Measurements from ENCODE around the gene FAM168A.
"Not testable (repeated sequence)": the region's sequence is repeated elsewhere in the genome, so short reads cannot be mapped to it uniquely, and the experiment has no call there.

The FAM168A gene

DNA sequence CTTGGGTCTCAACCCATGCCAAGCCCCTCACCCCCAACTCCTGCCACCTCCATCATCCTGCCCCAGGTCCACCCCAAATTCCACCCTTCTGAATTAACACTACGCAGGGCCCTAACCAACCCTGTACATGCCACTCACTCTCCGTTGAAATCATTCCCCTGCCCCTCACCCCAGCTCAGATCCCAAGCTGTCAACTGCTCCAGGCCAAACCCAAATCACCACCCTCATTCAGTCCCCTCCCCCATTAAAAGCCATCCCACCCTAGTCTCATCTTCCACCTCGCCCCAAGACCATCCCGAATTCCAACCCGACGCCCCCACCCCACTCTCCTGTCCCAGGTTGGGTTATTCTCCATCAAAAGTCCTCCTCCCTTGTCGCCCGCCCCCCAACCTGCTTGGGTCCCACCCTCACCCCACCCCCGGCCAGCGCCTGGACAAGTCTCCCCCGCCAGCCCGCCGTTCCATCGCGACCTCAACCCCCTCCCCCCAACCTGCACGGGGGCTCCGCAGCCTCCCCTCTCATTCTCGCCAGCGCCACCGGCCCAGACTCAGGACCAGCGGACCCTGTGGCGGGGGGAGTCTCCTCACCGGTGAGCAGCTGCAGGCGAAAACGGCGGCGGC, 466 bp downstream of the FAM168A start:
- in situ Hi-C loops (cut with HindIII; ENCODE audit: low sequenced_read_pairs) = no loop called here

DNA sequence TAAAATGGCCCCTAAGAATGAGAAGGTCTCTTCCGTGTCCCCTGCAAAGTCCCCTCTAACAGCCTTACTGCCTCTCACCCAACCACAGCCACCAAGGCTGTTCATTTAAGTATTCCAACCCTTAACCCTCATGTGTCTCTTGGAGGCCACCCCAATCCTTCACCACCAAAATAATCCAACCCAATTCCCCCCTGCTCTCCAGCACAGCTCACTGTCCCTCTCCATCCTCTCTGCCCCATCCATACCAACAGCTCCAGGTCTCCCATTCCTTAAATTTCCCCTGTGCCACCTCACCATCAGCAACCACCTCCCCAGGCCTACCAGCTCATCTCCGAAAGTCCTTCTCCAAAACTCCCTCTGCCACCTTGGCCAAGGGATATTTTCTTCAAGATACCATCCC, 1.4 kb downstream of the FAM168A start:
- in situ Hi-C loops (cut with HindIII; ENCODE audit: low sequenced_read_pairs) = no loop called here

DNA sequence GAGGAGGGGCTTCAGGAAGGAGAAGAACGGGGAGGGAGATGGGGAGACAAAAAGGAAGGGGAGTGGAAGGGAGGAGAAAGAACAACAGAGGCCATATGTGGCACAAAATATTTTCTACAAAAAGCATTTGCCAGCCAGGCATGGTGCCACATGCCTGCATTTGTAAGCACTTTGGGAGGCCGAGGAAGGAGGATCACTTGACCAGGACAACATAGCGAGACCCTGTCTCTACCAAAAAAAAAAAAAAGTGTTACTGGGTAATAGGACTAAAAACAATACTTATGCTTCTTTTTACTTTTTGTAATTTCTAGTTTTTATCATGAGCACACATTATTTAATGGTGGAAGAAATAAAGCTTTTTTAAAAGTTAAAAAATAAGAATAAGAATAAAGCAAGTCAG, 5.3 kb downstream of the FAM168A start:
- in situ Hi-C loops (cut with HindIII; ENCODE audit: low sequenced_read_pairs) = no loop called here

DNA sequence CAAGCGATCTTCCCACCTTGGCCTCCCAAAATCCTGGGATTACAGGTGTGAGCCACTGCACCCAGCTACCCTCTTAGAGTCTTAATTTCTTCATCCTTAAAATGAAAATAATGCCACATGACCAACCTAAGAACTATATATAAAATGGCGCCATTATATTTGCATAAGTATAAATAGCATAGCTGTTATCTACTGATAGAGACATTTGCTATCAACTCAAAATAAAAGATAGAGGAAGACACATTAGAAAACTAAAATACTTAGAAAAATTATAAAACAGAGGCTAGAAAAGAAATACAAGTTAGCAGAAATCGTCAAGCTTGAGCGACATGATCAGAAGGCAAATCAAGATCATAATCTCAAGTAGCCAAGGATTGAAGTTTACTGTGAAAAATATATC, 6.2 kb downstream of the FAM168A start:
- in situ Hi-C loops (cut with HindIII; ENCODE audit: low sequenced_read_pairs) = no loop called here

DNA sequence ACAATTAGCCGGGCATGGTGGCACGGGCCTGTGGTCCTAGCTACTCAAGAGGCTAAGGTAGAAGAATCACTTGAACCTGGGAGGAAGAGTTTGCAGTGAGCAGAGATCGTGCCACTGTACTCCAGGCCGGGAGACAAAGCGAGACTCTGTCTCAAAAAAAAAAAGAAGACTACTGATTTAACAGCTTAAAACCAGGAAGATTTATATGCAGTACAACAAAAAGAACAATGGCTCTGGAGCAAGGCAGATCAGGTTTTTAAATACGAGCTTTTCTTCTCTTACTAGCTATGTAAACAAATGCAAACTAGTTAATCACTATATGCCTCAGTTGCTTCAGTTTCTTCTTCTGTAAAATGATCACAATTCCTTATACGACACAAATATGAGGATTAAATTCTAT, 6.9 kb downstream of the FAM168A start:
- in situ Hi-C loops (cut with HindIII; ENCODE audit: low sequenced_read_pairs) = no loop called here

DNA sequence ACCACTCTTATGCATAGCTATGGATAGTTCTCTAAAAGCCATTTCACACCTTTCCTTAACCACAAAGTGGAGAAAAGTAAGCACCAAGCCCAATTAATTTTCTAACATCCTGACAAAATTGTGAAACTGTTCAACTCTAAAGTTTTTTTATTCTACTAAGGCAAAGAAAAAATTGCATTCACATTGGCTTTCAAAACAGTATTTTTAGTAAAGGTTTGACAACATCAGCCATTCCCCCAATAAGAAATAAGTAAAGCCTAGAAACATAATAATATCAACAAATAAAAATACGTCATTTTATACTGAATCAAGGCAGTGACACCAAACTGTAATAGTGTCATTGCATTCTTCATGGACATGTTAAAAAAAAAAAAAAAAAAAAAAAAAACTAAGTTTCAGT, 11.1 kb downstream of the FAM168A start:
- in situ Hi-C loops (cut with HindIII; ENCODE audit: low sequenced_read_pairs) = no loop called here

DNA sequence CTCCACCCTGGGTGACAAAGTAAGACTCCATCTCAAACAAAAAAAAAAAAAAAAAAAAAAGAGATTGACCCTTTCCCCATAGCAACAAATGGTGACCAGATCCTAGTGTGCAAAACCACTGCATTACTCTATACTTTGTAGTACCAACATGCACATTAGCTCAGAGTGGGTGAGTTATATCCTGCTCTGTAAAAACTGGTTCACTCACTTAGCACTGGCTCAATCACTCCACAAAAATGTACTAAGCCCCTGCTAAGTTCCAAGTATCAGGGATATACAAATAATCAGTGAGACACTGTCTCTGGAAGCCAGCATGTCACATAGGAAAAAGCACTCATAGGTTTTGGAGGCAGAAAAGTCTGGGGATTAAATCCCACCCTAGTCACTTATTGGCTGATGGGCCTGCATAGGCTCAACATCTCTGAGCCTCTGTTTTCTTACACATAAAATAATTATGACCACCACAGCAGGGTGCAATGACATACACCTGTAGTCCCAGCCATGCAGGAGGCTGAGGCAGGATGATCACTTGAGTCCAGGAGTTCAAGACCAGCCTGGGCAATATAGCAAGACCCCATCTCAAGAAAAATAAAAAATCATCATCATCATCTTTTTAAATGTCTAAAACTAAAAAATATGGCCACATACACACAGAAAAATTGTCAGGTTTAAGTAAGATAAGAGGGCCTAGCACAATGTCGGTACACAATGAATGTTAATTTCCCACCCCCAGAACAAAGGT, 11.9 kb downstream of the FAM168A start:
- in situ Hi-C loops (cut with HindIII; ENCODE audit: low sequenced_read_pairs) = no loop called here

DNA sequence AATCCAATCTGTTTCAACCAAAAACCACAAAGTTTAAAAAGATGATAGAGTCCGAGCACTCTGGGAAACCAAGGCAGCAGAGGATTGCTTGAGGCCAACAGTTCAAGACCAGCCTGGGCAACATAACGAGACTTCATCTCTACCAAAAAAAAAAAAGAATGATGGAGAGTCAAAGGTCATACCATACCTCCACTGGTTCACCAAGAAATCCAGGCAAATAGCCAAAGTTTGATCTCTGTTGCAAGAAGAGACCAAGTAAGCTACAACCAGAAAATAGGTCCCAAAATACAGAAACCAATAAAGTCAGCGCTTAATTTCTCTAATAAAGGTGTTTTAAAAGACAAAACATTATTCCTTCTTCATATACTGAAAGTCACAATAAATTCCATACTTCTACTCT, 13.1 kb downstream of the FAM168A start:
- in situ Hi-C loops (cut with HindIII; ENCODE audit: low sequenced_read_pairs) = no loop called here

DNA sequence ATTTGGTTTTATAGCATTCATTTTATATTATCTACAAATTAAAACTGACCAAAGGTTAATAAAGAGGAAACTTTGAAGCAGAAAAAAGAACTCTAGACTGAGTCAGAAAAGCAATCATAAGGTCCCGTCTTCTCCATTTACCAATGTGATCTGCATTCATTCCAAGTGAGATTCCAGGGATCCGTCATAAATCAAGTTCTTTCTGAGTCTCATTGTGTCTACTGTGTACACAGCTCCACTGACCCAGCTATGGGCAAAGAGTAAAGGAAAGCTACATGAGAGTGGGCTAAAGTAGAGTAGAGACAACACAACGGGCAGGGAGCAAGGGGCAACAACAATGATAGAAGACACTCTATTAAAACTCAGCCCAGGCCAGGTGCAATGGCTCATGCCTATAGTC, 15.3 kb downstream of the FAM168A start:
- in situ Hi-C loops (cut with HindIII; ENCODE audit: low sequenced_read_pairs) = no loop called here

DNA sequence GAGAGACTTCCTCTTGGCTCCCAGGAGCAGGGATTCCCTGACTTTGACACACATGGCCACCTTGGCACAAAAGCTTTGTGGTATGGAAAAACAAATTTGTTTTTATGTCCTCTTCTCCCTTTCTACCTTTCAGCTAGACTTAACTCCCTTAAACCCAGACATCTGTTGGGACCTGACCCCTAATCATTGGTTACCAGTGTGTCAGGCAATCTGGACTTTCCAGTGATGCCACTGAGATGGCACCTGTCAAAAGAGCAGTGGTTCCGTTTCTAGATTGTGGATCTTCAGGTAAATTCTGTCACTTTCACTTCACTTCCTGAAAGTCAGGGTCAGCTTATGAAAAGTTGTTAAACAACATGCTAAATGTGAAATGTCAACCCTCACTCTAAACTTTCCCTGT, 17.2 kb downstream of the FAM168A start:
- in situ Hi-C loops (cut with HindIII; ENCODE audit: low sequenced_read_pairs) = not testable (repeated sequence)

DNA sequence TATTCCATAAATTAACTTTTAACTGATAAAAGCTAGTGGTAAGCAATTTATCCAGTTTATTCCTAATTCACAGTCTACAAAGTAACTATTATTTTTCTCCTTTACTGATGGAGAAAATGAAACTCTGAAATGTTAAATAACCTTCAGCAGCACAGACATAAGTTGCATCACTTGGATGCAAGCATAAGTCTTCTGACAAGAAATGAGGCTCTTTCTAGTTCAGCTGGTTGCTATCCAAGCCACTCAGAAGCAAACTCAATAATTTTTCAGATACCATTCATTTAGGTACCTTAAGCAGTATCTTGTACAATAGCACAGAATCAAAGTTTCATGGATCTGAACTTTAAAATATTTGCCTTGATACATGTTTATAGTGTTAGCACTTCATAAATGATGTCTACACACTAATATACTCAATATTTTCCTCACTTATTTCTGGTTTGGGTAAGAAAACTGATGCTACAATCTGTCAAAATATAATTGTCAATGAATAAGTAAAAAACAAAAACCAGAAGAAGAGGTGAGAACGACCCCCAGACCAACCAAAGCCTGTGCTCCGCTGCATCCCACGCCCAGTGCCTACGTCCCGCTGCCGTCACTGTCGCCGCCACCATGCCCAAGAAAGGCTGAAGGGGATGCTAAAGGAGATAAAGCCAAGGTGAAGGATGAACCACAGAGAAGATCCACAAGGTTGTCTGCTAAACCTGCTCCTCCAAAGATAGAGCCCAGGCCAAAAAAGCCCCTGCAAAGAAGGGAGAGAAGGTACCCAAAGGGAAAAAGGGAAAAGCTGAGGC, 18.1 kb downstream of the FAM168A start:
- in situ Hi-C loops (cut with HindIII; ENCODE audit: low sequenced_read_pairs) = no loop called here

DNA sequence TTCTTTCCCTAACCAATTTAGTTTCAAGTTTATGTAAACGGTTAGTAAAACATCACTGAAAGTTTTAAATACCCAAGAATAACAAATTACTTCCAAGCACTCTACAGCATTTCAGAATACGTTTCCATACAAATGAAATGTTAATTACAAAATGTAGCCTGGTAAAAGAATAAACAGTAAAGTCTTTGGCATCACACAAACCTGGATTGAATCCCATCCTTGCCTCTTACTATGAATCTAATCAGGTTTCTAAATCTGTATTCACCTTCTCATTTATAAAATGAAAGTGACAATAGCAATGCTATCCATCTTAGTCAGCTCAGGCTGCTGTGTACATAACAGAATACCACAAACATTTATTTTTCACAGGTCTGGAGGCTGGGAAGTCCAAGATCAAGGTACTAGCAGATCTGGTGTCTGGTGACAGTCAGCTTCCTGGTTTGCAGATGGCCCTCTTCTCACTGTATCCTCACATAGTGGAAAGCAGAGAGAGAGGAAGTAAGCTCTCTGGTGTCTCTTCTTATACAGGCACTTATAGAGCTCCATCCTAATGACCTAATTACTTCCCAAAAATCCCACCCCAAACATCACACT, 19.2 kb downstream of the FAM168A start:
- in situ Hi-C loops (cut with HindIII; ENCODE audit: low sequenced_read_pairs) = no loop called here

DNA sequence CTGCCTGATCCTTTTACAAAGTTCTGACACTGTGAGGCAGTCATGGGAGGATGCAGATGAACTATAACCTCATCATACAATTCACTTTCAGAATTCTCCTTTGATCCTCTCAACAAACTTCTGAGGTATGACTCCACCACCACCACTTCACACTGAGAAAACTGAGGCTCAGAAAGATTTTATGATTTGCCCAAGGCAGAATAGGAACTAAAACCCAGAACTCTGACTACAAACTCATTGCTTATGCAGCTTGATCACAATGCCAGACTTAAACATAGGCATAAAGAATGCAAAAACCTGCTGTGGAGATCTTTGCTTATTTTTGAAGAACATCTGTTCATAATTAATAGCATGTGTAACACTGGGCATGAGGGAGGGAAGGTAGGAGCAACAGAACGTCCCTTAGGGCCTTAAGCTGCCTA, 20.4 kb downstream of the FAM168A start:
- in situ Hi-C loops (cut with HindIII; ENCODE audit: low sequenced_read_pairs) = no loop called here

DNA sequence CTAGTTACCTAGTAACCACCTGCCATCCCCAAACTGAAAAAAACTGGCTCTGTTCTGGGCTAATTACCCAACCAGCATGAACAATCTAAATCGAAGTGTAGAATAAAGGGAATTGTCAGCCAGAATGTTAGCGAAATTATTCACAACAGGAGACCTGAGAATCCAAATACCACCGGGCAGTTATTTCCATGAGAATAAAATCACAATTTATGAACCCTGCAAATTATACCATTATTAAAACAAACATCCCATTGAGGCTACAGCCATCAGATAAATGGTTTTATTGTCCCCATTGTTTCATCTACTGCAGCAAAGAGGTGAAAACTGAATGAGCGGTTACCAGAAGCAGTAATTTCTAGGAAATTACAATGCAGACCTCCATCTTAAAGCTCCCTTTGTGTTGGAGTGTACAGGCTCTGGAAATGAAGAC, 21.7 kb downstream of the FAM168A start:
- in situ Hi-C loops (cut with HindIII; ENCODE audit: low sequenced_read_pairs) = no loop called here

DNA sequence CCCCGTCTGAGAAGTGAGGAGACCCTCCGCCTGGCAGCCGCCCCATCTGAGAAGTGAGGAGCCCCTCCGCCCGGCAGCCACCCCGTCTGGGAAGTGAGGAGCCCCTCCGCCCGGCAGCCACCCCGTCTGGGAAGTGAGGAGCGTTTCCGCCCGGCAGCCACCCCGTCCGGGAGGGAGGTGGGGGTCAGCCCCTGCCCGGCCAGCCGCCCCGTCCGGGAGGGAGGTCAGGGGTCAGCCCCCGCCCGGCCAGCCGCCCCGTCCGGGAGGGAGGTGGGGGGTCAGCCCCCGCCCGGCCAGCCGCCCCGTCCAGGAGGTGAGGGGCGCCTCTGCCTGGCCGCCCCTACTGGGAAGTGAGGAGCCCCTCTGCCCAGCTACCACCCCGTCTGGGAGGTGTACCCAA, 25.9 kb downstream of the FAM168A start:
- in situ Hi-C loops (cut with HindIII; ENCODE audit: low sequenced_read_pairs) = not testable (repeated sequence)

DNA sequence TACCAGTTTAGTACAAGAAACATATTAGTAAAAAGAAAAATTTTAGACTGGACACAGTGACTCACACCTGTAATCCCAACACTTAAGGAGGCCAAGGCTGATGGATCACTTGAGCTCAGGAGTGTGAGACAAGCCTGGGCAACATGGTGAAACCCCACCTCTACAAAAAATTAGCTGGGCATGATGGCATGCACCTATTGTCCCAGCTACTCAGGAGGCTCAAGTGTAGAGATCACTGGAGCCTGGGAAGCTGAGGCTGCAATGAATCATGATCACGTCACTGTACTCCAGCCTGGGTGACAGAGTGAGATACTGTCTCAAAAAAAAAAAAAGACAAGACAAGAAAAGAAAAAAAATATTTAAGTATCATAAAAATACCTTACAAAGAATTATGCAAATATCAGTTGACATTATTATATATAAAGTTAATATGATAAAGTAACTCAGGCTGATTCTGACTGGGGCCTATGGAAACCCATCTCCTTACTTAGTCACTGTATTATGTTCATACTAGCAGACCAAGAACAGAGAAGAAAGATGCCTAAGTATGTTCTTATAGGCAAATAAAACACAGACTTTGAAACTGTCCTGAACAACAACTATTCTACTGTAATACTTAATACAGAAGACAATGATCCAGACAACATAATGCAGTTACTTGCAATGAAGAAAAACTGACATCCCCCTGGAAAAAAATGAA, 27.3 kb downstream of the FAM168A start:
- in situ Hi-C loops (cut with HindIII; ENCODE audit: low sequenced_read_pairs) = no loop called here

DNA sequence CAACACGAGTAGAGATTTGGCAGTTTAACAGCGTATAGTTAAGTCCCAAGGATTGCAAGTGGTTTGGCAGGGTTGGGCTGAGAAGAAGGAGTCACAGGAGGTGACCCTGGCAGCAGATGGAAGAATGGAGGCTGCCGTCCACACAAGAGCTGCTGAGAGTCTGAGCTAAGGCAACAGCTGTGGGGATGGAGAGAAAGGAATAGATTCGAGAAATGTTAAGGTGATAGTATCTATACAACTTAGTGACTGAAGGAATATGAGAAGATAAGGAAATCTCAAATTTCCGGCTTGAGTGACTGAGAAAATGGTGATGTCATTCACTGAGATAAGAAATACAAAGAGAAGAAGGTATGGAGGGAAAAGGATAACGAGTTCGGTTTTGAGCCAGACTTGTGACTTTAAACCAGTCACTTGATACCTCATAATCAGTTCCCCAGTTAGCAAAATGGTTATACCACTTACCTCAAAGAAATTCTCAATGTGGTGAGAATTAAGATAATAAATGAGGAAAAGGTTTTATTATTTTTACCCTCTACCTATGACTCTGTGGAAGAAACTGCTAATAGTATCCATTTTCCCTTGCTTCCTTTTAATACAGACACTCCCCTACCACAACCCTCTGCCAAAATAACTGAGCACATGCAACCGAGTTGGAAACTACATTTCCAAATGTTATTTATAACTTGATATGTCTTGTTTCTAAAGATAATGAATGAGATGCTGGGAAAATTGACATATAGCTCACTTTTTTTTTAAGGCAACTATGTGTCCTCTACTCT, 30.7 kb downstream of the FAM168A start:
- in situ Hi-C loops (cut with HindIII; ENCODE audit: low sequenced_read_pairs) = no loop called here

DNA sequence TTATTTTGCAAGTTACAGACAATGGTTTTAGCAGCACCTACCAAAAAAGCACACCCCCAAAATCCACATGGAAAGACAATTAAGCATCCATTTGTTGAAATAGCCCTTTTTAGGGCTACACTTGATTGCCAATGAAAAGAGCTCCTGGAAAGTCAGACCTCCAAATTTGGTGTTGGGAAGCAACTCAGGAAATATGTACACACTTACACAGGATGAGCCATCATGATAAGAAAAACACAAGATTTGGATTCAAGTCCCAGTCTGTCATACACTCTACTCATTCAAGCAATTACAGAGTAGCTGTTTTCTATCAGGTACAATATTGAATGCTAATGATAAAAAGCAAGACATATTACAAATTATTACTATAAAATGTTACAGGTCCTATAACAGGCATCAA, 31.5 kb downstream of the FAM168A start:
- in situ Hi-C loops (cut with HindIII; ENCODE audit: low sequenced_read_pairs) = no loop called here

DNA sequence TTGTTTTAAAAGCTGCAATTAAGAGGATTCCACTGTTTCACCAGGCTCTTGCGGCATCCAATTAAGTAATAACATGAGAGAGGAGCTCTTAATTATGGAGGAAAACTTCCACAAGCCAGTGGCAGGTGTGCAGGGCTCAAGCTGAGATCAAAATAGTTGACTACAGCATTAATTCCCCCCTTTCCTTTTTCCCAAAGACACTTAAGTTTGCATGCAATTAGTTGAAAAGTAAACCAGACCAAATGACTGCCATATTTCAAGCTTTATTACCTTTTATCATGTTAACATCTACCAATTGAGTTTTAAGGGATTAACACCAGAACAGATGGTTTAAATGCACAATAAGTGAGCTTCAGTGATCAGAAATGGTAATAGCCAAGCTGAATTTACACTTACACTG, 32.1 kb downstream of the FAM168A start:
- in situ Hi-C loops (cut with HindIII; ENCODE audit: low sequenced_read_pairs) = no loop called here

DNA sequence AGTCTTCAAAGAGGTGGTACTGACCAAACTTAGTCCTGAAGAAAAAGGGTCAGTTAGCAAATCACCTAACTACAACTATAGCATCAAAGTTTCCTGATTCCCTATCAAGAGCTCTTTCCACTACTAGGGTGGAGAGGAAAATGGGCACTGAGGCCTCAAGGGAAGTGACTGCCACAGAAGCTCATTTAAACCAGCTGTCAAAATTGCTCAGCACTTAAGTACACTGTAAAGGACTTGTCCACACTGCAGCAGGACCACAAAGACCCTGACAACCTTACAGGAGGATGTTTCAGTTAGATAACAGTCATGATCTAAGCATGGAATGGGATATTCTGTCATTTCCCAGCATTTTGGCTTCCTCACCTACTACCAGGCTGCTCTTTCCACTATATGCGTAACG, 33.0 kb downstream of the FAM168A start:
- in situ Hi-C loops (cut with HindIII; ENCODE audit: low sequenced_read_pairs) = no loop called here
